OCI-LY1 (cell line): ENCODE results near the gene DIPK1B.
"Not testable (repeated sequence)": the region's sequence is repeated elsewhere in the genome, so short reads cannot be mapped to it uniquely, and the experiment has no call there.

Source experiments
- CTCF ChIP-seq: fragments of 200-600 bp; sonication (generic), shearing (Covaris generic); IDR thresholded peaks from 2 replicates; pipeline ENCODE4 v1.5.1; 2017; ENCODE audit warnings: mild to moderate bottlenecking, antibody characterized with exemption, low read length, moderate library complexity, mixed read lengths
- EZH2 ChIP-seq: fragments of 200-600 bp; sonication (generic), shearing (Covaris generic); IDR thresholded peaks from 2 replicates; pipeline ENCODE4 v1.8.0; 2017; ENCODE audit warnings: borderline replicate concordance, mixed run types, mild to moderate bottlenecking, antibody characterized with exemption, low read length, moderate library complexity, mixed read lengths

- TF ChIP-seq CTCF, EZH2: not testable (repeated sequence)
These were observed 54.2 kb downstream of the DIPK1B start for GRCh38 chr9:136766410-136767120.
